Stomach smooth muscle (tissue), 2 donors: ENCODE results near the gene MAFG.

Experiments
- H3K27ac ChIP-seq: one replicate; pipeline ENCODE4 v1.7.0; 2013; ENCODE audit warnings: mild to moderate bottlenecking, low read length, inconsistent platforms
- H3K27me3 ChIP-seq, 2 donors: one replicate each; pipeline ENCODE4 v1.7.0; 2013; ENCODE audit warnings: low read length in 2 of 2; ENCODE audit not compliant: insufficient read depth in 2 of 2, control insufficient read depth in 1 of 2
- H3K36me3 ChIP-seq, 2 donors: one replicate each; pipeline ENCODE4 v1.7.0; 2013; ENCODE audit warnings: low read length in 2 of 2; ENCODE audit not compliant: control insufficient read depth in 2 of 2, insufficient read depth in 2 of 2
- H3K4me1 ChIP-seq: one replicate; pipeline ENCODE4 v1.7.0; 2013; ENCODE audit warnings: low read length; ENCODE audit not compliant: control insufficient read depth, insufficient read depth
- H3K4me3 ChIP-seq, 2 donors: one replicate each; pipeline ENCODE4 v1.7.0; 2013; ENCODE audit warnings: low read length in 2 of 2
- H3K9ac ChIP-seq, 2 donors: one replicate each; pipeline ENCODE4 v1.7.0; 2013; ENCODE audit warnings: low read length in 2 of 2, mild to moderate bottlenecking in 1 of 2
- H3K9me3 ChIP-seq, 2 donors: one replicate each; pipeline ENCODE4 v1.7.0; 2013; ENCODE audit warnings: low read length in 2 of 2; ENCODE audit not compliant: control insufficient read depth in 2 of 2
- donor health status: healthy.
- donor health status: Pancreatic carcinoma.

MAFG gene

DNA sequence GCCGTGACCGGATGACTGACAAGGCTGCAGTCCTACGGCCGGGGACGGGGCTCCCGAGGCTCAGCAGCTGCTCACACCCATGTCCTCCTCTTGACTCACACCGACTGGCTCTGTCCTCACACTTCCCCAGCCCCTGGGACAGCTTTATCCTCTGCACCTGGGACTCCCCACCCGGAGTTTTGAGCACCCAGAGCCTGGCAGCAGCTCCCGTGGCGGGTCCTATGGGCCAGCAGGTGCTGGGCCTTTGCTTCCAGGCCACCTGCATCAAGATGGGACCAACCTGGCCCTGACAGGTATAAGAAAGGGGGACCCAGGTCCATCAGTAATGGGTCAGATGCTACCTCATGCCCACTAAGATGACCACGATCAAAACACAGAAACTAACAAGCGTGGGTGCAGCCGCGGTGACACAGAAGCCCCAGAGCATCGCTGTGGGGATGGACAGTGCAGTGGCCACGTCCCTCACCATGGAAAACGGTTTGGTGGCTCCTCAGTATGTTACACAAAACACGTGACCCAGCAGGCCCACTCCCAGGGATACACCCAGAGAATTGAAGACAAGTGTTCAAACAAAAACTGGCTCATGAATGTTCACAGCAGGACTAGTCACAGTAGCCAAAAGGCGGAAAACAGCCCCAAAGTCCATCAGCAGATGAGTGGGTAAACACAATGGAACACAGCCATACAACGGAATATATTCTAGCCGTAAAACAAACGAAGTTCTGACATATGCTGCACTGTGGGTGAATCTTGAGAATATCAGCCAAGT is 36.7 kb upstream of the MAFG start:
- Histone ChIP-seq H3K4me3 (no peak overlapping the region), H3K27me3 (peaks cover 30 to 47% of the 10 kb centered on the region in 2 donors), H3K9me3 (no peaks in the 10 kb centered on the region), H3K9ac (no peak overlapping the region), H3K27ac (no peak overlapping the region), H3K36me3 (no peaks in the 10 kb centered on the region), H3K4me1 (peaks cover 28% of the 10 kb centered on the region)

DNA sequence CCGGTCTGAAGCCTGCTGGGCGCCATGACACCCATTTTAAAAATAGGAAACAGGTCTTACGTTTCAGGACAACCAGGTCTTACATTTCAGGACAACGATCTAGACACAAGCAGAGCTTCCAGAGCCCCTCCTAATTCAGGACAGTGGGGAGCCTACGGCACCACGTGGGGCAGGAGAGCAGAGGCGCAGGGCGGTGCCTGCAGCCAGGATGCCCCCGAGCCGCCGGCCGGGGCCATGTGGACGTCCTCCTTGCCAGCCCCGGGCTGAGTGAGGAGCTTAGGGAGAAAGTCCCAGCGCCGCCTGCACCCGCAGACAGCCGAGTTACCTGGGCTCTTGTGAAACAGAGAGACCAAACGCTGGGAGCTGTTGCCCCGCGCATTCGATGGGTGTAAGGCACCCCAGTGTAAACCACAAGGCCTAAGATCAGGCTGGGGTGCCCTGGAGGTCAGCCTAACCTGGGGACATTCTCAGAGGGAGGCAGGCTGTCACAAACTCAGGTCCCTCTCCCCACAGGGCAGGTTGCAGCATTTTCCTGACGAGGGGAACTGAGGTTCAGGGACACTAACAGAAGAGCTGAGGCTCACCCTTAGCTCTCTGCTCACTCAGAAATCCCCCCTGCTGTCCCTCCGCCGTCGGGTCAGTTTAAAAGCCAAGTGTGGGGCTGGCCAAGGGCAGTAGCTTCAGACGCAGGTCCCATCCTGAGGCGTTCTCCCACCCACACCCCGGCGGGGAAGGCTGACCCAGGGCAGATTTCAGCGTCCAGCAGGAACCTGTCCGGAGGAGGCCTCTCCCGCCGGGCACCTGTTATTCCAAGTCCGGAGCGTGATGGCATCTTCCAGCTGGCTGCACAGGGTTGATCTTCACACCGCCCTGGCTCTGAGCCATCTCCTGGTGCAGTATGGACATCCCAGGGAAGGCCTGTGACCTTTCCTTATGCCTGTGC is 35.2 kb upstream of the MAFG start:
- Histone ChIP-seq H3K4me1 (peaks cover 24% of the 10 kb centered on the region), H3K36me3 (no peaks in the 10 kb centered on the region), H3K4me3 (no peak overlapping the region), H3K9me3 (no peaks in the 10 kb centered on the region), H3K27ac (no peak overlapping the region), H3K27me3 (peaks cover 38 to 50% of the 10 kb centered on the region in 2 donors), H3K9ac (no peak overlapping the region)

DNA sequence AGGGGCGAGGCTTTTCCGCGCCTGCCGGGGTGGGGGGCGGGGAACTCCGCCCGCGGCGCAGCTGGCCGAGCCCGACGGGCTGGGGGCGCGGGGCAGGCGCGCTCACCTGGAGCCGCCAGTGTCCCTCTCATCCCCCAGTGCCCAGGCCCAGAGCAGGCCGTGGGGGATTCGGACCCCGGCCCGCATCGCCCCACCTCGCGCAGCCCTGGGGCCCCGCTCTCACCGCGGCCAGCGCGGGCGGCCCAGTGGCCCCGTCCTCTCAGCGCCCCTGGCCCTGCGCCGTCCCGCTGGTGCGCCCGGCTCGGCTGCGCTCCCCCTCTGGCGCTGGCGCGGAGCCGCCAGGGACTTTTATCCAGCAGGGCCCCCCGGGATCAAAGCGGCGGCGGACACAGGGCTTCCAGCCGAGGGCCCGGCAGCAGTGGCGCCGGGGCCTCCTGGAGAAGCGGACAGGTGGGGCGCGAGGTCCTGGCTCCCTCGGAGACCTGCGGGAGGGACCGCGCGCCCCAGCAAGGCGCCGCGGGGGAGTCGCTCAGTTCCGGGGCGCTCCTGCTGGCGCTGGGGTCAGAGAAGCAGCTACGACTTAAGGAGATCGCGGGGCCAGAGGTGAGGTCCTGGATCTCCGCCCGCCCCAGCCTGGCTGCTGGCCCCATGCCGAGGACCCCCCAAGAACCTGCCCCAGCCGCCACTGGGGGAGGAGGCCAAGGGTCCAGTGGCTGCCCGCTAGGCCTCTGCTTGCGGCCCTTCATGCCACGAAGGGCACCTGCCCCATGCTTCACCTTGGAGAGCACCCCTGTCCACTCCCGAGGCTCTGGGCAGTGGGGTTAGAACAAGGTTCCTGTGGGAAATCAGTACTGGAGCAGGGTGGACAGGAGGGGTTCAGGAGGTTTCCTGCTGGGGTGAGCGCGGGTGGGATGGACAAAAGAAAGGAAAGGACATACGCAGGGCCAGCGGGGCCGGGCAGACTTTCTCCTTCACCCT is 34.3 kb upstream of the MAFG start:
- Histone ChIP-seq H3K9me3 (no peaks in the 10 kb centered on the region), H3K27me3 (peaks cover 43 to 55% of the 10 kb centered on the region in 2 donors), H3K9ac (no peak overlapping the region), H3K27ac (no peak overlapping the region), H3K4me1 (peaks cover 16% of the 10 kb centered on the region), H3K36me3 (no peaks in the 10 kb centered on the region), H3K4me3 (no peak overlapping the region)

DNA sequence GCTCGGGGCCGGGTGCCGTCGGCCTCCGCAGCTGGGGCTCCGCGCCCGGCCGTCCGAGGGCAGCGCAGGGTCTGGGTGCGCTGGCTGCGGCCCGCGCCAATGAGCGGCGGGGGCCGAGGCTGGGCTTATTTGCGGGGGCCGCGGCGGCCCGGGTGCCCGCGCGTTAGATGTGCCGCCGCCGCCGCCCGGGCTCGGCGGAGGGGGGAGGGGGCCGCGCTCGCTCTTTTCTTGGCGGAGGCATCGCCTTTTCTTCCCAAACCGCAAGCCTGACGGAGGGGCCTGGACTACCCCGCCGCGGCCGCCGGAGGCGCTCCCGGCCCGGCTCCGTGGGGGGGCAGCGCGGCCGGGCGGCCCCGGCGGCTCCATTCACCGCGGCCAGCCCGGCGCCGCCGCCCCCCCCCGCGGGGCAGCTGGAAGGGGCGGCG is 33.6 kb upstream of the MAFG start, which contains the start of gene NOTUM:
TSS of gene NOTUM (minus strand) at position 101 of the 425 bp plus-strand sequence. CDS start 278 bp downstream, outside the sequence.
- Histone ChIP-seq H3K27ac (no peak within 1 kb of the TSS), H3K27me3 (peaks cover 46 to 57% of the 10 kb centered on the region in 2 donors), H3K4me3 (peak within 1 kb of the TSS in 1 of 2 donors; percentile 57), H3K9ac (no peak within 1 kb of the TSS), H3K4me1 (peaks cover 15% of the 10 kb centered on the region), H3K9me3 (no peaks in the 10 kb centered on the region), H3K36me3 (no peaks in the 10 kb centered on the region)

DNA sequence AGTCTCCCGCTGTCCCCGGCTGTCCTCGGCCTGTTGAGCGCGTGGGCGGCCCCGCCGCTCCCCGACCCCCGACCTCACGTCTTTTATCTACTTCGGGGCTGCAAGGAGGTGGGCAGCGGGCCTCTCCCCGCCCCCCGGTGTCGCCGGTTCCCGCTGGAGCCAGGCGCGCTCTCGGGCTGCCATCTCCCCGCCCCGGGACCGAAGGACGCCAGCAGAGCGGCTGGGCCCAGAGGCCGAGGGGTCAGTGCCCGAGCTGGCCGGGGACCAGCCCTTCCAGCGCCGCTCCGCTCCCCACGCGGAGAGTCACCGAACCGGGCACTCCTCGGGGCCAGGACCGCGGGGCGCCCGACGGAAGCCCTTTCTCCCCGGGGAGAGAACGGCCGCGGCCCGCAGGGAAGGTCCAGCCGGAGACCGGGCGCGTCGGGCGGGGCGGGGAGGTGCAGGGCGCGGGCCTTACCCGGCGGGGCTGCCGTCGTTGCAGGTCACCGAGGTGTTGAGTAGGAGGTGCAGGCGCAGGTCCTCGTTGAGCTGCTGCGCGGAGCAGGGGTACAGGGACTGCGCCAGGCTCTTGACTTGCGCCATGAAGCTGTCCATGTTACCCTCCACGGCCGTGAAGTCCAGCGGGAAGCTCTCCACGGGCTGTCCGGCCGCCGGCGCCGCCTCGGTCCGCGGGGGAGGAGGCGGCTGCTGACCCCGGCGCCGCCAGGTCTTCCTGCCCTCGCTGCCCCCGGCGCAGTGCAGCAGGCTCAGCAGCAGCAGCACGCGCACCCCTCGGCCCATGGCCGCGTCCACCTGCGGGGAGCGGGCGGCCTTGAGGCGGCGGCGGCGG is 32.8 kb upstream of the MAFG start:
- peaks cover 15% of the 10 kb centered on the region for H3K4me1 ChIP-seq
- H3K4me3 ChIP-seq: peak overlapping the region in 1 of 2 donors; percentile 57
- H3K9ac ChIP-seq: no peak overlapping the region
- no peaks in the 10 kb centered on the region for H3K9me3 ChIP-seq
- no peaks in the 10 kb centered on the region for H3K36me3 ChIP-seq
- H3K27me3 ChIP-seq: peaks cover 45 to 57% of the 10 kb centered on the region in 2 donors
- H3K27ac ChIP-seq: no peak overlapping the region

DNA sequence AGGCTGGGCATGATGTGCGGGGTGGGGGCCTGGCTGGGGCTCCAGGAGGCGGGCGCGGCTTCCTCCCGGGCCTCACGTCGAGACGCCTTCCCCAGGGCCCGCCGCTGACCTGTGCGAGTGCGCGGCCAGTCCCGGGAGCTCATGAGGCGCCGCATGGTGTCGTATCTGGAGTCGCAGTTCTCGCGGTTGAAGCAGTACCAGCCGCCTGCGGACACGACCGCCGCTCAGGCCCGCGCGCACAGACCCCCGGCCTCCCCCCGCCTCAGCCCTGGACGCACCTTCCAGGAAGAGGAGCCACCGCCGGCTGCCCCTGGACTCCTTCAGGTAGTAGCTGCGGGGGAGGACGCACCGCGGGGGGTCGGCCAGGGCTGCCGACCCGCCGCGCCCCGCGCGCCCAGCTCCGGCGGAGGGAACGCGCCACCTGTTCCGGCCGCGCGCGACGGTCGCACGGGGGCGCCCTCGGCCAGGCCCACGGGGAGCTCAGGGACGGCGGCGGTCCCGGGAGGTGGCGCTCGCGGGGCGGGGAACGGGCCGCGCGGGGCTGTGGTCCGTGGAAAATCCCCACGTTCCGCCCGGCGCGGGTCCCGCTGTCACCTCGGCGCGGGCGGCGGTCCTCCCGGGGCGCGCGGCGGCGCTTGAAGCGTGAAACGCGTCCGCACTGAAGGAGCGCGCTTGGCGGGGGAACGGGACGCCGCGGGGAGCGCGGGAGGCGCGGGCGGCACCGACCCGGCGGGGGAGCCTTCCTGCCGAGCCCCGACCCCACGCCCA is 32.0 kb upstream of the MAFG start:
- Histone ChIP-seq H3K27ac (no peak overlapping the region), H3K4me3 (peak overlapping the region in 1 of 2 donors; percentile 57), H3K9ac (no peak overlapping the region), H3K4me1 (peaks cover 15% of the 10 kb centered on the region), H3K27me3 (peaks cover 45 to 57% of the 10 kb centered on the region in 2 donors), H3K36me3 (no peaks in the 10 kb centered on the region), H3K9me3 (no peaks in the 10 kb centered on the region)

DNA sequence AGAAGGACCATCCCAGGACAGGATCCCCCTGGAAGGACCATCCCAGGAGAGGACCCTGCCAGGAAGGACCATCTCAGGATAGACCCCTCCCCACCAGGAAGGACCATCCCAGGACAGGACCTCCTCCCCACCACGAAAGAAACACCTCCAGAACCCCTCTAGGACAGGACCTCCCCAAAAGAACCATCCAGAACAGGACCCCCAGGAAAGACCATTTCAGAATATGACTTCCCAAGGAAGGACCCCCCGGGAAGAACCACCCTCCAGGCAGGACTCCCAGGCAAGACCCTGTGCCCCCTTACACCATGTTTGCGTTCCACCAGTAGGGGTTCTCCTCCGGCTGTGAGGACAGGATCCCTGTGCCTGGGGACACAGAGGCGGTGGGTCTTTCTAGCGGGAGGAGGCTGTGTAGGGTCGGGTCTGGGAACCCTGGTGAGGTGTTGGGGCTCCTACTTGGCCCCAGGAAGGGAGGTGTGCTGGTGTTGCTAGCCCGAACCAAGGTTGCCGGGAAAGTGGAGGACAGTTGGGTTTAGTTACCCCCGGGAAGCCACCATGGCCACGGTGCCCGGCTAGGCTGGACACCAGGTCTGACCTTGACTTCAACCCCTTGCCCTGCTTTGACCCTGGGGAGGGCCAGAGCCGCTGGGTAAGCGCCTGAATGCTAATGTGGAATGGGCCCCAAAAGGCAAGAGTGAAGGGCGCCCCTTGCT is 31.3 kb upstream of the MAFG start:
- Histone ChIP-seq H3K27me3 (peaks cover 40 to 57% of the 10 kb centered on the region in 2 donors), H3K27ac (no peak overlapping the region), H3K9ac (no peak overlapping the region), H3K9me3 (no peaks in the 10 kb centered on the region), H3K4me1 (peaks cover 15% of the 10 kb centered on the region), H3K36me3 (no peaks in the 10 kb centered on the region), H3K4me3 (no peak overlapping the region)

DNA sequence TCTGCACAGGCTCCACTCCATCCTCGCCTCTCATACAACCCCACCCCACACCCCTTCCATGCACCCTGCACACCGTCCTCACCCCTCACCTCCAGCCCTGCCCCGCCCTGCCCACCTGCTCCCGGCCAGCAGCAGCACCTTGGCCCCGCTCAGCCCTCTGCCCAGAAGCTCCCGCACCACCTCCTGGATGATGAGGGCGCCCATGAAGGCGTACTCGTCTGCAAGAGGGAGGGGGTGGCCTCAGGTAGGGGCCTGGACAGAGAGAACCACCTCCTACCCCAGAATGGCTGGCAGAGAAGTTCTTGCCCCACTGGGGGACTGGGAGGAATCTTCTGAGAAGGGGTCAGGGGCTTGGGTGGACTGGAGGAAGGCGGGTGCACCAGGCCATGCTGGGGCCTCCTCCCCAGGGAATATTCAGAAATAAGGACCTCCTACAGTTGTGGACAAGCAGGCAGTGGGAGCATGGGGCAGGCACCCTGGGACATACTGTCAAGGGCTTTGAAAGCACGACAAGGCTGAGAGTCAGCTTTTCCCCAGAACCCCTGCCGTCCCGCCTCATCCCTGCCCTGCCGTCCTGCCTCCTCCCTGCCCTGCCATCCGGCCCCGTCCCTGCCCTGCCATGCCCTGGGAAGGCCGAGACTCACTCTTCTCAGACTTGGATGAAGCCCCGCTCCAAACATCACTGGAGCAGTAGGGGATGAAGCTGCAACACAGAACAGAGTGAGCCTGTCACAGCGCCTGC is 30.3 kb upstream of the MAFG start:
- H3K36me3 ChIP-seq: no peaks in the 10 kb centered on the region
- no peak overlapping the region for H3K4me3 ChIP-seq
- peaks cover 34 to 55% of the 10 kb centered on the region in 2 donors for H3K27me3 ChIP-seq
- H3K27ac ChIP-seq: no peak overlapping the region
- H3K9ac ChIP-seq: no peak overlapping the region
- peaks cover 15% of the 10 kb centered on the region for H3K4me1 ChIP-seq
- no peaks in the 10 kb centered on the region for H3K9me3 ChIP-seq
